Iris pigment epithelial cell (primary cell): Measurements from ENCODE around the gene MYO1C.
"Not testable (repeated sequence)": the region's sequence is repeated elsewhere in the genome, so short reads cannot be mapped to it uniquely, and the experiment has no call there.

Experiments
- DNase-seq: peaks from one replicate; pipeline ENCODE4 v3.0.0-alpha.2; 2011; ENCODE audit warnings: low read depth

The MYO1C gene

DNA sequence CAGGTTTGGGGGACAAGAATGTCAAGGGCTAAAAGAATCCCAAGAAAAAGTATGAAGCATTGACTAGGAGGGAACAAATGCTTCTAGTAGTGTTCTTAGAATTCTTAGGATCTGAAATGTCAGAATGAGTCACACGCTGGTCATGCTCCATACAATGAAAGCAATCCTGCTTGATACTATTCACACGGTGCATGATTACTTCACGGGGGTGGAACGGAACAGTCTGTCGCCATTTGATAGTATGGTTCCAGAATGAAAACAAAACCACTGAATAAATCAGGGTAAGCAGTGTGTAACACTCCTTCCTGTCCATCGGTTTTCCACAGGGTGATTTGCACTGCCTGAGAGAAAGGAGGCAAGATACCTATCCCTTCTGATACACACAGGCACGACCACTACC, 69.6 kb downstream of the MYO1C start:
- peak; percentile 97 for DNase-seq

DNA sequence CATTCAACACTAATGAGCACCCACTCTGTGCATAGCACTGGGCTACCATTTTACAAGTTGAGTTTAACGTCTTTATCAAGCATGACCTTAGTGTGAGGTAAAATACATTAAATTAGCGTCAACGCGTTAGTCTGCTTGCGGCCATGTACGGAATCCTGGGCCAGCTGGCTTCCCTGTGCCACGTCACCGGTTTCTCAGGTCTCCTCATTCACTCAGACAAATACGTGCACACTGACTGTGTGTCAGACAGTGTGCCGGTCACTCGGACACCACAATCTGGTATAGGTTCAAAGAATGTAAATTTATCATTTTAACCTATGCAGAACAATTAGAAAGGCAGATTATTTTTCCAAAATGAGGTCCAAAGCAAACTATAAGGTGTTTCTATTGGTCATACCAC, 71.0 kb downstream of the MYO1C start:
- DNase-seq = no peak

DNA sequence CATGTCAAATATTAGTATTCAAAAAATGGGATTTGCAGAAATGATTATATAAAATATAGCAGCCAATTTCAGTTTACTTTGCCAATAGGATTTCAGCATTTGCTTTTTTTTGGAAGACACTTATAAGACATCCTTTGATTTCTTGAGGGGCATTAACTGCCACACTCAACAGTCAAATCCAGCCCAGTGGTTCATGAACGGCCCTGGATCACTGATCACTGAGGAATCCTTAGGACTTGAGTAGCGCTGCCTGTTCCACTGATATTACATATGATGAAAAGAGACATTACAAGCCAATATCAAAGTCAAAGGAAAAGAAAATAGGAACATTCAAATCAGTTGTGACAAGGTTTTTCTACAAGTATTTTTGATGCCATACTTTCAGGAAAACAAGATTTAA, 71.5 kb downstream of the MYO1C start:
- DNase-seq = no peak

DNA sequence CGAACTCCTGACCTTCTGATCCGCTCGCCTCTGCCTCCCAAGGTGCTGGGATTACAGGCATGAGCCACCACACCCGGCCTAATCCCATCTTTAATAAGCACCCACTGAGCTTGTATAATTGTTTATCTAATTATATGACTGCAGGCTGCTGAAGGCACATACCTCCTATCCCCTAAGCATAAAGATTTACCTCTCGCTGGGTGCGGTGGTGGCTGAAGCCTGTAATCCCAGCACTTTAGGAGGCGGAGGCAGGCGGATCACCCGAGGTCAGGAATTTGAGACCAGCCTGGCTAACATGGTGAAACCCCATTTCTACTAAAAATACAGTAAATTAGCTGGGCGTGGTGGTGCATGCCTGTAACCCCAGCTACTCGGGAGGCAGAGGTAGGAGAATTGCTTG, 72.3 kb downstream of the MYO1C start:
- DNase-seq = no peak

DNA sequence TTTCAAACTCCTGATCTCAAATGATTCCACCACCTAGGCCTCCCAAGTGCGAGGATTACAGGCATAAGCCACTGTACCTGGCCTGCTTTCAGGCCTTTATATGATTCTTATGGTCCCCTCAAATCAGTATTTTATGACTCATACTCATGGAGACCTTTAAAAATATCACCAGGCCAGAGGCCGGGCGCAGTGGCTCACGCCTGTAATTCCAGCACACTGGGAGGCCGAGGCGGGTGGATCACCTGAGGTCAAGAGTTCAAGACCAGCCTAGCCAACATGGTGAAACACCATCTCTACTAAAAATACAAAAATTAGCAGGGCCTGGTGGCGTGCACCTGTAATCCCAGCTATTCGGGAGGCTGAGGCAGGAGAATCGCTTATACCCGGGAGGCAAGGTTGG, 74.0 kb downstream of the MYO1C start:
- DNase-seq = not testable (repeated sequence)

DNA sequence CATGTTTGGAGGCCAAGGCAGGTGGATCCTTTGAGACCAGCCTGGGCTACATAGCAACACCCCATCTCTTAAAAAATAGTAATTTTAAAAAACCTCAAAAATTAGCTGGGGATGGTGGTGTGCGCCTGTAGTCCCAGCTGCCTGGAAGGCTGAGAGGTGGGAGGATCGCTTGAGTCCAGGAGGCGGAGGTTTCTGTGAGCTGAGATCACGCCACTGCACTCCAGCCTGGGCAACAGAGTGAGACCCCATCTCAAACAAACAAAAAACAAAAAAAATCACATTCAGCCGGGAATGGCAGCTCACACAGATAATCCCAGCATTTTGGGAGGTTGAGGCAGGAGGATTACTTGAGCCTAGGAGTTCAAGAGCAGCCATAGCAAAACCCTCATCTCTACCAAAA, 76.1 kb downstream of the MYO1C start:
- no peak for DNase-seq

DNA sequence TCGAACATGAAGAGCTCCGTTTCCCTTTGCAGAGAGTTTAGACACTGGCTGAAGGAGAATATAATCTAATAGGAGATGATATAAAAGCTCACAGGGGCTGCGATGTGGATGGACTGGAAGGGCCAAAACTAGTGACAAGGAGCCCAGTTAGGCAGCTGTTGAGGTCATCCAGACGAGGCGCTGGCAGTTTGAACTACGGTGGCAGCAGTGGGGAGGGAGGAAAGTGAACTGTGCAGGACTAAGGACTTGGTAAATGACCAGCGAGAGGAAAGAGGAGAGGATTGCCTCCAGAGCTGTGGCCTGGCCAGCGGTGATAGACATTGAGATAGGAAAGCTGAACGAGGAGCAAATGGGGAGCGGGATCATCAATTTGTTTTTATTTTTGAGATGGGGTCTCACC, 77.9 kb downstream of the MYO1C start:
- no peak for DNase-seq
